ENCODE measurements around the gene BRI3.

Gene BRI3

GRCh38 chr7:98280791-98281756, at the start of gene BRI3:
Gene BRI3, plus strand, starts transcription at chr7:98281686. Its CDS starts 110 bp downstream, at chr7:98281796.
- DNase-seq (ENCODE audit: low read depth) = no peak

- DNase-seq (ENCODE audit: low read depth) = no peak
These were observed 49.3 kb upstream of the BRI3 start for GRCh38 chr7:98232263-98232585.

GRCh38 chr7:98232799-98233198, 48.7 kb upstream of the BRI3 start:
- DNase-seq (ENCODE audit: low read depth) = no peak

GRCh38 chr7:98233219-98234070, 48.0 kb upstream of the BRI3 start:
- no peak for DNase-seq (ENCODE audit: low read depth)

GRCh38 chr7:98234429-98235147, 46.9 kb upstream of the BRI3 start:
- DNase-seq (ENCODE audit: low read depth) = no peak

GRCh38 chr7:98235901-98236300, 45.6 kb upstream of the BRI3 start:
- no peak for DNase-seq (ENCODE audit: low read depth)

- DNase-seq (ENCODE audit: low read depth) = no peak
These were observed 44.9 kb upstream of the BRI3 start for GRCh38 chr7:98236355-98237185.

- no peak for DNase-seq (ENCODE audit: low read depth)
These were observed 43.4 kb upstream of the BRI3 start for GRCh38 chr7:98238076-98238475.

- DNase-seq (ENCODE audit: low read depth) = no peak
These were observed 42.5 kb upstream of the BRI3 start for GRCh38 chr7:98238976-98239375.

- no peak for DNase-seq (ENCODE audit: low read depth)
These were observed 40.4 kb upstream of the BRI3 start for GRCh38 chr7:98240961-98241673.

- DNase-seq (ENCODE audit: low read depth) = no peak
These were observed 39.7 kb upstream of the BRI3 start for GRCh38 chr7:98241674-98242241.

- DNase-seq (ENCODE audit: low read depth) = no peak
These were observed 39.1 kb upstream of the BRI3 start for GRCh38 chr7:98242342-98242741.

GRCh38 chr7:98242934-98243333, 38.6 kb upstream of the BRI3 start:
- DNase-seq (ENCODE audit: low read depth) = no peak

GRCh38 chr7:98244871-98245270, 36.6 kb upstream of the BRI3 start:
- DNase-seq (ENCODE audit: low read depth) = no peak

GRCh38 chr7:98248156-98248555, 33.3 kb upstream of the BRI3 start:
- no peak for DNase-seq (ENCODE audit: low read depth)

GRCh38 chr7:98249106-98249505, 32.4 kb upstream of the BRI3 start:
- DNase-seq (ENCODE audit: low read depth) = no peak

- no peak for DNase-seq (ENCODE audit: low read depth)
These were observed 30.7 kb upstream of the BRI3 start for GRCh38 chr7:98250789-98251188.

- no peak for DNase-seq (ENCODE audit: low read depth)
These were observed 30.3 kb upstream of the BRI3 start for GRCh38 chr7:98251231-98251600.

GRCh38 chr7:98251601-98252424, 29.7 kb upstream of the BRI3 start, which contains the start of gene TECPR1:
Gene TECPR1, minus strand, starts transcription at chr7:98252232. Its CDS starts 6,086 bp downstream, at chr7:98246146.
- peak; percentile 28 for DNase-seq (ENCODE audit: low read depth)
